Left hindlimb (tissue), 1 donor: ENCODE measurements around the gene TRPV4.
A peak's percentile ranks its signal among the peaks of the same experiment; 100 is the strongest.
"Not testable (repeated sequence)": the region's sequence is repeated elsewhere in the genome, so short reads cannot be mapped to it uniquely, and the experiment has no call there.

Source experiments
- DNase-seq: peaks from one replicate; pipeline ENCODE4 v3.0.0-alpha.2; 2018

TRPV4 gene

GRCh38 chr12:109858764-109859163 lies 25.6 kb upstream of the TRPV4 start:
- no peak for DNase-seq

- DNase-seq = no peak
Observed at GRCh38 chr12:109857715-109858114, 24.5 kb upstream of the TRPV4 start.

- no peak for DNase-seq
Observed at GRCh38 chr12:109855377-109855776, 22.2 kb upstream of the TRPV4 start.

- not testable (repeated sequence) for DNase-seq
Observed at GRCh38 chr12:109850518-109850917, 17.3 kb upstream of the TRPV4 start.

GRCh38 chr12:109847142-109847735 lies 14.0 kb upstream of the TRPV4 start:
- DNase-seq = no peak

- no peak for DNase-seq
Observed at GRCh38 chr12:109845824-109846205, 12.6 kb upstream of the TRPV4 start.

- DNase-seq = peak; percentile 90
Observed at GRCh38 chr12:109844983-109845823, 12.0 kb upstream of the TRPV4 start.

GRCh38 chr12:109844091-109844490 lies 10.9 kb upstream of the TRPV4 start:
- DNase-seq = no peak

- DNase-seq = no peak
Observed at GRCh38 chr12:109842021-109842420, 8.8 kb upstream of the TRPV4 start.

GRCh38 chr12:109841356-109841755 lies 8.2 kb upstream of the TRPV4 start:
- DNase-seq = no peak

GRCh38 chr12:109840305-109841074 lies 7.3 kb upstream of the TRPV4 start:
- no peak for DNase-seq

- DNase-seq = no peak
Observed at GRCh38 chr12:109839444-109839843, 6.2 kb upstream of the TRPV4 start.

- DNase-seq = no peak
Observed at GRCh38 chr12:109836916-109837315, 3.7 kb upstream of the TRPV4 start.

GRCh38 chr12:109835827-109836226 lies 2.6 kb upstream of the TRPV4 start:
- no peak for DNase-seq

- no peak for DNase-seq
Observed at GRCh38 chr12:109832541-109833306, 474 bp downstream of the TRPV4 start.

- DNase-seq = no peak
Observed at GRCh38 chr12:109831929-109832328, 1.3 kb downstream of the TRPV4 start.

- no peak for DNase-seq
Observed at GRCh38 chr12:109831365-109831764, 1.8 kb downstream of the TRPV4 start.

GRCh38 chr12:109830718-109831117 lies 2.5 kb downstream of the TRPV4 start:
- no peak for DNase-seq

- no peak for DNase-seq
Observed at GRCh38 chr12:109830267-109830666, 2.9 kb downstream of the TRPV4 start.

- no peak for DNase-seq
Observed at GRCh38 chr12:109829667-109830066, 3.5 kb downstream of the TRPV4 start.

GRCh38 chr12:109828754-109829511 lies 4.3 kb downstream of the TRPV4 start:
- DNase-seq = no peak
